ENCODE results near the gene NEMF. TPM values are rescaled to one million over a fixed set of nuclear protein-coding genes. Genes with fewer than 3 reads are reported as not detected.

Gene NEMF, protein sequence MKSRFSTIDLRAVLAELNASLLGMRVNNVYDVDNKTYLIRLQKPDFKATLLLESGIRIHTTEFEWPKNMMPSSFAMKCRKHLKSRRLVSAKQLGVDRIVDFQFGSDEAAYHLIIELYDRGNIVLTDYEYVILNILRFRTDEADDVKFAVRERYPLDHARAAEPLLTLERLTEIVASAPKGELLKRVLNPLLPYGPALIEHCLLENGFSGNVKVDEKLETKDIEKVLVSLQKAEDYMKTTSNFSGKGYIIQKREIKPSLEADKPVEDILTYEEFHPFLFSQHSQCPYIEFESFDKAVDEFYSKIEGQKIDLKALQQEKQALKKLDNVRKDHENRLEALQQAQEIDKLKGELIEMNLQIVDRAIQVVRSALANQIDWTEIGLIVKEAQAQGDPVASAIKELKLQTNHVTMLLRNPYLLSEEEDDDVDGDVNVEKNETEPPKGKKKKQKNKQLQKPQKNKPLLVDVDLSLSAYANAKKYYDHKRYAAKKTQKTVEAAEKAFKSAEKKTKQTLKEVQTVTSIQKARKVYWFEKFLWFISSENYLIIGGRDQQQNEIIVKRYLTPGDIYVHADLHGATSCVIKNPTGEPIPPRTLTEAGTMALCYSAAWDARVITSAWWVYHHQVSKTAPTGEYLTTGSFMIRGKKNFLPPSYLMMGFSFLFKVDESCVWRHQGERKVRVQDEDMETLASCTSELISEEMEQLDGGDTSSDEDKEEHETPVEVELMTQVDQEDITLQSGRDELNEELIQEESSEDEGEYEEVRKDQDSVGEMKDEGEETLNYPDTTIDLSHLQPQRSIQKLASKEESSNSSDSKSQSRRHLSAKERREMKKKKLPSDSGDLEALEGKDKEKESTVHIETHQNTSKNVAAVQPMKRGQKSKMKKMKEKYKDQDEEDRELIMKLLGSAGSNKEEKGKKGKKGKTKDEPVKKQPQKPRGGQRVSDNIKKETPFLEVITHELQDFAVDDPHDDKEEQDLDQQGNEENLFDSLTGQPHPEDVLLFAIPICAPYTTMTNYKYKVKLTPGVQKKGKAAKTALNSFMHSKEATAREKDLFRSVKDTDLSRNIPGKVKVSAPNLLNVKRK
- total RNA-seq (10 to 100 TPM; 14.8 to 94.1 (median 54.5) TPM), polyA plus RNA-seq (10 to 100 TPM; 28.1 to 88.3 (median 60.7) TPM)
- long read RNA-seq, donor 1, partial matches to known transcripts: 41 of 43 reads
- long read RNA-seq, donor 1, other reads (novel, unspliced or antisense): 0 of 43 reads
- long read RNA-seq, donor 2, partial matches to known transcripts: 124 of 129 reads
- long read RNA-seq, donor 2, other reads (novel, unspliced or antisense): 0 of 129 reads
- long read RNA-seq, donor 3, partial matches to known transcripts: 0 of 2 reads
- long read RNA-seq, donor 3, other reads (novel, unspliced or antisense): 0 of 2 reads
- long read RNA-seq, donor 4, partial matches to known transcripts: 26 of 34 reads
- long read RNA-seq, donor 4, other reads (novel, unspliced or antisense): 5 of 34 reads
- long read RNA-seq, donor 5, full-length matches to known transcripts: 19 of 35 reads
- long read RNA-seq, donor 5, partial matches to known transcripts: 7 of 35 reads
- long read RNA-seq, donor 5, other reads (novel, unspliced or antisense): 9 of 35 reads
- long read RNA-seq, donor 6, partial matches to known transcripts: 20 of 22 reads
- long read RNA-seq, donor 6, other reads (novel, unspliced or antisense): 2 of 22 reads
- long read RNA-seq, donor 7, partial matches to known transcripts: 22 of 22 reads
- long read RNA-seq, donor 7, other reads (novel, unspliced or antisense): 0 of 22 reads
- long read RNA-seq, donor 8, full-length matches to known transcripts: 2 of 171 reads
- long read RNA-seq, donor 8, partial matches to known transcripts: 91 of 171 reads
- long read RNA-seq, donor 8, other reads (novel, unspliced or antisense): 78 of 171 reads
- long read RNA-seq, donor 9, partial matches to known transcripts: 13 of 14 reads
- long read RNA-seq, donor 9, other reads (novel, unspliced or antisense): 0 of 14 reads
- long read RNA-seq, donor 10, partial matches to known transcripts: 9 of 9 reads
- long read RNA-seq, donor 10, other reads (novel, unspliced or antisense): 0 of 9 reads

GRCh38 chr14:49852301-49853157 is at the start of gene NEMF:
TSS of gene NEMF (minus strand) at chr14:49852788. CDS start at chr14:49852753, 35 bp downstream.
- peak; percentile 85 to 94 (median 89) for DNase-seq
- intact Hi-C loops (cut with DNase I): no loop called here
- TF ChIP-seq CTCF (IDR thresholded peaks at IDR 0.05): peak; percentile 68 to 95 (median 82)
- peak; percentile 66 to 88 for TF ChIP-seq POLR2A (IDR thresholded peaks at IDR 0.05)
- WGBS, 4 donors: 0% methylated on average over 19 to 49 of the region's 49 CpGs
- Histone ChIP-seq H3K4me1 (replicated peaks in 1 of 2) (peaks cover 12 to 16% of the 10 kb centered on the region in 2 donors), H3K36me3 (replicated peaks in 1 of 2) (peaks cover 0 to 28% of the 10 kb centered on the region in 2 donors), H3K27ac (peak within 1 kb of the TSS; percentile 12 to 94 (median 89)), H3K4me3 (peak within 1 kb of the TSS; percentile 45 to 92 (median 66)), H3K9me3 (replicated peaks in 1 of 3) (no peaks in the 10 kb centered on the region), H3K27me3 (no peaks in the 10 kb centered on the region)

DNA sequence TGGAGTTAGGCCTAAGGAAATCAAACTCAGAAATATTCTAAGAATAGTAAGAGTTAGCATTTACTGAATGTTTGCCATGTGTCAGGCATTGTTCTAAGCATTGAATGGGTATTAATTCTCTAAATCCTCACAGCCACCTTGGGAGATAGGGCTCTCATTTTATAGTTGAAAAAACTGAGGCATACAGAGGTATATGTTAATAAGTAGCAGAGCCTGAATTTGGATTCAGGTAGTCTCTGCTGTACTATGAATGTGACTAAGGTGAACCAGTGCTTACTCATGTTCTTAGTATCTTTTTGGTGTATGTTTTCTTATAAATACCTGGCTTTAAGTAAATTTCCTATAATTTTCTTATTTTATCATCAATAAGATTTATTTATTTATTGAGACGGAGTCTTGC is 48.4 kb upstream of the NEMF start:
- intact Hi-C loops (cut with DNase I): no loop called here
- no peaks in the 10 kb centered on the region for H3K9me3 ChIP-seq (replicated peaks in 1 of 3)

More for the DNA sequence above, 48.4 kb upstream of the NEMF start:
- no peak for DNase-seq
- Histone ChIP-seq H3K27ac (no peak overlapping the region), H3K4me3 (no peak overlapping the region), H3K36me3 (replicated peaks in 1 of 2) (no peaks in the 10 kb centered on the region), H3K27me3 (no peaks in the 10 kb centered on the region), H3K4me1 (replicated peaks in 1 of 2) (peaks cover 17 to 28% of the 10 kb centered on the region in 2 donors)
- TF ChIP-seq POLR2A (IDR thresholded peaks at IDR 0.05) (no peak), CTCF (IDR thresholded peaks at IDR 0.05) (no peak)
- WGBS, 4 donors: 93 to 100% (median 96%) methylated on average over 1 of the region's 1 CpG

Data from adrenal gland (tissue), 19 donors.